Eye (tissue), 1 donor: ENCODE data around the gene ZSCAN10.
A peak's percentile ranks its signal among the peaks of the same experiment; 100 is the strongest.

Experiments used
- DNase-seq: peaks from one replicate; pipeline ENCODE4 v3.0.0-alpha.2; 2015

The ZSCAN10 gene

GRCh38 chr16:3133844-3134243 is 34.8 kb upstream of the ZSCAN10 start:
- peak; percentile 42 for DNase-seq

- peak; percentile 87 for DNase-seq
Observed at GRCh38 chr16:3131755-3132377, 32.8 kb upstream of the ZSCAN10 start.

GRCh38 chr16:3129137-3130131 is 30.3 kb upstream of the ZSCAN10 start:
- DNase-seq = peak; percentile 92

- DNase-seq = no peak
Observed at GRCh38 chr16:3127745-3128144, 28.7 kb upstream of the ZSCAN10 start.

- peak; percentile 99 for DNase-seq
Observed at GRCh38 chr16:3123986-3124886, 25.1 kb upstream of the ZSCAN10 start.

- no peak for DNase-seq
Observed at GRCh38 chr16:3122926-3123570, 24.0 kb upstream of the ZSCAN10 start.

- DNase-seq = no peak
Observed at GRCh38 chr16:3121851-3122467, 22.9 kb upstream of the ZSCAN10 start.

- DNase-seq = no peak
Observed at GRCh38 chr16:3120435-3120834, 21.3 kb upstream of the ZSCAN10 start.

- DNase-seq = no peak
Observed at GRCh38 chr16:3119701-3120408, 20.8 kb upstream of the ZSCAN10 start.

GRCh38 chr16:3119286-3119685 is 20.2 kb upstream of the ZSCAN10 start:
- no peak for DNase-seq

GRCh38 chr16:3118846-3119245 is 19.8 kb upstream of the ZSCAN10 start:
- DNase-seq = no peak

- DNase-seq = no peak
Observed at GRCh38 chr16:3118204-3118790, 19.2 kb upstream of the ZSCAN10 start.

GRCh38 chr16:3115561-3115960 is 16.5 kb upstream of the ZSCAN10 start:
- no peak for DNase-seq

- no peak for DNase-seq
Observed at GRCh38 chr16:3115003-3115402, 15.9 kb upstream of the ZSCAN10 start.

- no peak for DNase-seq
Observed at GRCh38 chr16:3113765-3114479, 14.8 kb upstream of the ZSCAN10 start.

- no peak for DNase-seq
Observed at GRCh38 chr16:3112881-3113574, 13.9 kb upstream of the ZSCAN10 start.

GRCh38 chr16:3112058-3112880 is 13.2 kb upstream of the ZSCAN10 start, which contains the start of gene ZNF205:
ZNF205 (plus strand) TSS chr16:3112586; CDS start chr16:3113431, 845 bp downstream.
- DNase-seq = peak; percentile 87

GRCh38 chr16:3106205-3106928 is 7.3 kb upstream of the ZSCAN10 start:
- peak; percentile 96 for DNase-seq
